Measurements from ENCODE around the gene MTMR12. TPM values are rescaled to one million over a fixed set of nuclear protein-coding genes. Genes with fewer than 3 reads are reported as not detected.

MTMR12 gene
- total and polyA plus RNA-seq, 2 of the 8 experiments (the other 6 are each of a cell fraction or from before 2014, with no cell fraction given), result 19.1 to 59.3 TPM

- Histone ChIP-seq H4K8ac (ENCODE audit: extremely low read depth, insufficient read depth, low read length) (no peak overlapping the region), H3K27me3 (replicated peaks in 1 of 4; ENCODE audit: control insufficient read depth in 3 of 4, extremely low read depth in 1 of 4, insufficient read depth in 3 of 4, low read length in 3 of 4) (no peaks in the 10 kb centered on the region), H3K4me3 (ENCODE audit: extremely low read depth in 1 of 4, insufficient read depth in 2 of 4, low read depth in 3 of 4, low read length in 4 of 4) (no peak overlapping the region), H4K20me1 (replicated peaks in 1 of 2; ENCODE audit: control insufficient read depth in 1 of 2, insufficient read depth in 2 of 2, low read length in 2 of 2) (peaks cover 2 to 12% of the 10 kb centered on the region in 2 experiments), H3K4me2 (ENCODE audit: insufficient read depth in 1 of 2, low read depth in 2 of 2, low read length in 2 of 2) (no peak overlapping the region), H4K91ac (replicated peaks; ENCODE audit: insufficient read length, low read length) (no peak overlapping the region), H2BK5ac (ENCODE audit: low read depth, low read length) (no peak overlapping the region), H3K23me2 (ENCODE audit: low read depth, low read length) (peaks cover 5% of the 10 kb centered on the region), H3K18ac (ENCODE audit: extremely low read depth, low read length) (no peak overlapping the region), H3K56ac (replicated peaks; ENCODE audit: insufficient read length, low read depth, low read length) (no peak overlapping the region), H2BK15ac (ENCODE audit: low read length) (no peak overlapping the region), H2AFZ (ENCODE audit: low read length) (no peak overlapping the region), H3K14ac (ENCODE audit: insufficient read length) (no peak overlapping the region), H3K23ac (ENCODE audit: insufficient read length) (no peak overlapping the region), H3K4me1 (replicated peaks in 1 of 4; ENCODE audit: control insufficient read depth in 3 of 4, insufficient read depth in 4 of 4, low read length in 3 of 4) (peaks cover 0 to 9% (median 6%) of the 10 kb centered on the region in 4 experiments; a peak in 6 of 7 replicates), H2AK5ac (ENCODE audit: low read depth, low read length) (no peak overlapping the region), H3K27ac (ENCODE audit: low read depth, low read length) (no peak overlapping the region), H2BK20ac (ENCODE audit: low read length) (no peak overlapping the region), H3K9me3 (ENCODE audit: insufficient read depth in 2 of 2, low read depth in 1 of 2, low read length in 1 of 2) (no peaks in the 10 kb centered on the region), H3K79me2 (ENCODE audit: control insufficient read depth in 1 of 2, insufficient read depth in 2 of 2, low read length in 2 of 2) (peaks cover 34 to 83% of the 10 kb centered on the region in 2 experiments), H3K4ac (replicated peaks; ENCODE audit: insufficient read length, low read depth, low read length) (no peak overlapping the region), H4K5ac (ENCODE audit: insufficient read length, low read depth, low read length) (no peak overlapping the region), H2BK12ac (ENCODE audit: low read depth, low read length) (no peak overlapping the region), H3K79me1 (ENCODE audit: low read depth, low read length) (no peaks in the 10 kb centered on the region; the same call in 1 of the 2 replicates), H3K36me3 (ENCODE audit: control insufficient read depth in 2 of 4, insufficient read depth in 4 of 4, low read length in 3 of 4) (no peaks in the 10 kb centered on the region; a peak in 2 of 8 replicates), H3K9ac (replicated peaks in 1 of 4; ENCODE audit: extremely low read depth in 1 of 4, low read depth in 3 of 4, low read length in 3 of 4) (no peak overlapping the region), H2BK120ac (replicated peaks; ENCODE audit: low read depth, low read length) (no peak overlapping the region)
- FAIRE-seq (no peak), DNase-seq (ENCODE audit: low read depth in 1 of 2, low spot score in 2 of 2) (no peak)
- POLR2A ChIA-PET (ENCODE audit: partially characterized antibody), result no interaction called here
- 83% methylated on average over 3 of the region's 3 CpGs; no CpG with 5 or more reads in 1 of the 2 experiments for WGBS, 2 experiments (ENCODE audit: extremely low coverage in 1 of 2, insufficient coverage in 1 of 2, insufficient read length in 1 of 2, insufficient replicate concordance in 2 of 2, low coverage in 1 of 2, low lambda C conversion rate in 2 of 2, missing lambda C conversion rate in 1 of 2)
- CTCF ChIA-PET (ENCODE audit: partially characterized antibody), result interaction anchor here (1.0 kb wide), 1 partner anchor 21 kb away, joined by 3 read pairs; no protein-coding TSS in a partner anchor
- no peak for TF ChIP-seq RNF2 (IDR thresholded peaks at IDR 0.05; ENCODE audit: borderline replicate concordance, low read depth, low read length, missing control alignments, poor library complexity, severe bottlenecking)
- TF ChIP-seq RXRA (IDR thresholded peaks at IDR 0.05; ENCODE audit: insufficient read depth, low read depth, low read length), result no peak
- no peak for TF ChIP-seq CHD1 (IDR thresholded peaks at IDR 0.05; ENCODE audit: low read depth, low read length)
- no peak for TF ChIP-seq CBX5 (IDR thresholded peaks at IDR 0.05; ENCODE audit: low read depth, low read length)
- TF ChIP-seq HDAC2 (IDR thresholded peaks at IDR 0.05; ENCODE audit: borderline replicate concordance in 1 of 2, low read depth in 2 of 2, low read length in 2 of 2), result no peak
- TF ChIP-seq JUND (IDR thresholded peaks at IDR 0.05; ENCODE audit: low read length), result no peak
- TF ChIP-seq POLR2A (IDR thresholded peaks at IDR 0.05; ENCODE audit: control extremely low read depth in 1 of 2, low read depth in 2 of 2, low read length in 2 of 2), result no peak
- no peak for TF ChIP-seq POU5F1 (IDR thresholded peaks at IDR 0.05; ENCODE audit: low read depth, low read length)
- no peak for TF ChIP-seq SIN3A (conservative IDR thresholded peaks at IDR 0.05 in 1 of 2, IDR thresholded peaks at IDR 0.05 in 1 of 2; ENCODE audit: low read depth in 1 of 2, low read length in 2 of 2)
- TF ChIP-seq TCF12 (IDR thresholded peaks at IDR 0.05; ENCODE audit: low read depth, low read length), result no peak
- TF ChIP-seq KDM4A (IDR thresholded peaks at IDR 0.05; ENCODE audit: low read depth, low read length, severe bottlenecking), result no peak
- no peak for TF ChIP-seq YY1 (IDR thresholded peaks at IDR 0.05; ENCODE audit: low read depth, low read length)
- no peak for TF ChIP-seq CHD2 (IDR thresholded peaks at IDR 0.05; ENCODE audit: low read length)
Observed at GRCh38 chr5:32308946-32309345, 3.8 kb downstream of the MTMR12 start.

Data from H1 (cell line).